CD8-positive, alpha-beta memory T cell (primary cell): ENCODE measurements around the gene EPB41L4B. TPM values are rescaled to one million over a fixed set of nuclear protein-coding genes. Genes with fewer than 3 reads are reported as not detected.
"Not testable (repeated sequence)": the region's sequence is repeated elsewhere in the genome, so short reads cannot be mapped to it uniquely, and the experiment has no call there.

ENCODE experiments used
- CTCF ChIA-PET: fragments of 350-600 bp; sonication (Branson Sonifier 250); formaldehyde crosslinking; loops from one replicate; lab custom pipeline; 2021; ENCODE audit warnings: antibody characterized with exemption; lab: Charles Lee
- POLR2A ChIA-PET: fragments of 350-600 bp; sonication (Branson Sonifier 250); formaldehyde crosslinking; loops from one replicate; lab custom pipeline; 2021; ENCODE audit warnings: antibody characterized with exemption; lab: Charles Lee
- DNase-seq, 5 donors: peaks; one replicate each; pipeline versions ENCODE4 v3.0.0 to v3.0.0-alpha.2; 2020 to 2022; ENCODE audit warnings: mixed read lengths in 1 of 5
- H3K27ac ChIP-seq: one replicate; pipeline ENCODE4 v1.7.0; 2013; ENCODE audit warnings: low read depth, mild to moderate bottlenecking, low read length, moderate library complexity
- H3K27me3 ChIP-seq: 2 replicates; pipeline ENCODE4 v1.7.0; 2013; ENCODE audit warnings: low read length, mild to moderate bottlenecking; ENCODE audit not compliant: insufficient read depth, poor library complexity, severe bottlenecking
- H3K36me3 ChIP-seq: 2 replicates; pipeline ENCODE4 v1.7.0; 2013; ENCODE audit warnings: mild to moderate bottlenecking, low read length, moderate library complexity; ENCODE audit not compliant: insufficient read depth
- H3K4me1 ChIP-seq: 2 replicates; pipeline ENCODE4 v1.7.0; 2013; ENCODE audit warnings: mild to moderate bottlenecking, low read length, moderate library complexity; ENCODE audit not compliant: insufficient read depth
- H3K4me3 ChIP-seq: 2 replicates; pipeline ENCODE4 v1.7.0; 2013; ENCODE audit warnings: mild to moderate bottlenecking, low read length
- H3K9me3 ChIP-seq: 2 replicates; pipeline ENCODE4 v1.7.0; 2013; ENCODE audit warnings: mild to moderate bottlenecking, low read length
- H3K27ac Mint-ChIP-seq, 8 donors: one replicate each; pipeline ENCODE4 v1.8.0; 2020 to 2021; ENCODE audit warnings: mixed read lengths in 8 of 8, mild to moderate bottlenecking in 6 of 8, inconsistent platforms in 3 of 8, moderate library complexity in 3 of 8
- H3K27me3 Mint-ChIP-seq, 2 donors: one replicate each; pipeline ENCODE4 v1.8.0; 2020 to 2021; ENCODE audit warnings: mixed read lengths in 2 of 2, mild to moderate bottlenecking in 1 of 2, moderate library complexity in 1 of 2
- H3K36me3 Mint-ChIP-seq, 3 donors: one replicate each; pipeline ENCODE4 v1.8.0; 2020 to 2021; ENCODE audit warnings: mixed read lengths in 3 of 3, inconsistent platforms in 1 of 3, mild to moderate bottlenecking in 1 of 3
- H3K4me1 Mint-ChIP-seq, 3 donors: one replicate each; pipeline ENCODE4 v1.8.0; 2020 to 2021; ENCODE audit warnings: mixed read lengths in 3 of 3, inconsistent platforms in 1 of 3, mild to moderate bottlenecking in 1 of 3
- H3K4me3 Mint-ChIP-seq, 7 donors: one replicate each; pipeline ENCODE4 v1.8.0; 2020 to 2021; ENCODE audit warnings: mixed read lengths in 7 of 7, mild to moderate bottlenecking in 6 of 7, moderate library complexity in 4 of 7, inconsistent platforms in 2 of 7
- H3K9me3 Mint-ChIP-seq, 5 donors: one replicate each; pipeline ENCODE4 v1.8.0; 2020 to 2022; ENCODE audit warnings: mixed read lengths in 5 of 5, mild to moderate bottlenecking in 3 of 5, moderate library complexity in 2 of 5, inconsistent platforms in 1 of 5
- polyA plus RNA-seq: library from polyadenylated mRNA; unstranded; fragments of 300-500 nt; fragmentation: Illumina TruSeq; gene quantifications from one replicate; pipeline ENCODE4 v1.2.3, GENCODE V29; 2021
- total RNA-seq, 2 experiments: library from RNA; stranded (reverse); gene quantifications; one replicate each; pipeline ENCODE4 v1.2.3, GENCODE V29; 2021

The EPB41L4B gene
- total and polyA plus RNA-seq, 3 experiments from 2014 or later, result 0.35 to 0.44 TPM; not detected in 1

DNA sequence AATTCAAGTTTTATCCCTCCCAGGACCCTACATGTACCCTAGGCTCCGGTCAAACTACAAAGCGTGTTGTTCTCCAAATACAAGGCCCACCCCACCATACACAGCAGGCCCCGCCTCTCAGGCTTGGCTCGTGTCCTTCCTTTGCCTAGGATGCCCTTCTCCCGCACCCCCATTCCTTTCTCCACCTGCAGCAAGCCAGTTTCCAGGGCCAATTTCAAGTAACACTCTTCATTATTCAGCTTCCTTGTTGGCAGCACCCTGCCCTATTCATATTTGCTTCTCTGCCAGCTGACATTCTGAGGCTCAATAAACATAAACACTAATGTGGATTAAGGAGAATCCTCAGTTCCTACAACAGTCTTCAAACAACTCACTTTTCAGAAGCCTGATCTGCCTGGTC is 31.7 kb downstream of the EPB41L4B start:
- H3K27me3 ChIP-seq, result peaks cover 8% of the 10 kb centered on the region
- no peak overlapping the region for H3K4me3 ChIP-seq
- Mint-ChIP-seq H3K4me3 (no peak overlapping the region), H3K9me3 (no peaks in the 10 kb centered on the region), H3K4me1 (no peaks in the 10 kb centered on the region), H3K36me3 (no peaks in the 10 kb centered on the region), H3K27me3 (peaks cover 0 to 7% of the 10 kb centered on the region in 2 donors), H3K27ac (no peak overlapping the region)
- H3K36me3 ChIP-seq, result no peaks in the 10 kb centered on the region
- no peaks in the 10 kb centered on the region for H3K4me1 ChIP-seq
- no peak for DNase-seq
- POLR2A ChIA-PET, result no interaction called here
- CTCF ChIA-PET, result no interaction called here
- H3K27ac ChIP-seq, result no peak overlapping the region
- no peaks in the 10 kb centered on the region for H3K9me3 ChIP-seq

DNA sequence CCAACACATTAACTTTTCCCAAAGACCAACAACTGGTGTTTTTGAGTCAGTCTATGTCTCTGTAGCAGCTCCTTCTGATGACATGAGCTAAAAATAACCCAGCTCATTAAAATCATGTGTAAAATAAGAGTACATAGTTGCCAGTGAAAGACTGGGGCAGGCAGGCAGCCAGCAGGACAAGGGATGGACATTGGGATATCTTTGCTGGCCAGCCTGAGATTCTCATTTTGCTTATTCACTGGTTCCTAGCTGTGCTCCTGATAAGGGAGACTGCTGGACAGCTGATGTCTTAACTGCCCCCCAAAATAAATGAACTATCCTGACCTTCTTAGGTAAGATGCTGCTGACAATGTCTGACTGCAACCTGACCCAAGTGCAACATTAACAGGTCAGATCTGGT is 33.9 kb downstream of the EPB41L4B start:
- no peaks in the 10 kb centered on the region for H3K4me1 ChIP-seq
- POLR2A ChIA-PET, result no interaction called here
- H3K4me3 ChIP-seq, result no peak overlapping the region
- peak overlapping the region in 1 of 8 donors; percentile 51 for H3K27ac Mint-ChIP-seq
- no peaks in the 10 kb centered on the region for H3K36me3 ChIP-seq
- no peaks in the 10 kb centered on the region for H3K9me3 Mint-ChIP-seq
- no peaks in the 10 kb centered on the region for H3K4me1 Mint-ChIP-seq
- CTCF ChIA-PET, result no interaction called here
- H3K9me3 ChIP-seq, result no peaks in the 10 kb centered on the region
- no peak overlapping the region for H3K4me3 Mint-ChIP-seq
- no peak overlapping the region for H3K27ac ChIP-seq
- H3K27me3 Mint-ChIP-seq, result peaks cover 5 to 9% of the 10 kb centered on the region in 2 donors
- no peak for DNase-seq
- no peaks in the 10 kb centered on the region for H3K36me3 Mint-ChIP-seq
- no peaks in the 10 kb centered on the region for H3K27me3 ChIP-seq

DNA sequence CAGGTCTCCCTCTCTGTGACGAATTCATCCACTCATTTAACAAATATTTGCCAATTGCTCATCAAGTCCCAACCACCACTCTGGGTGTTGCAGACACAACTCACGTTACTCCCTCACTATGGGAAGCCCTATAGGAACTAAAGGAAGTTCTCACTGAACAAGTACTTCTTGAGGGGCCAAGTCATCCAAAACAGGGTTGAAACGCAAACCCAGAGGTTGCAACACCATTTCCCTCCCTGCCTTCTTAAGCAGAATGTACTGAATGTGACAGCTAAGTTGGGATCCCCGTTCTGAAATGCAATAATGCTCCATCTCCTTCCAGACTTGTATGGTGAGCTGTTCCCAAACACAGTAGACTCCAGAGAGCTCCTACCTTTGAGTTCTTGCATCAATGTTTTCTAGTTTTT is 34.3 kb downstream of the EPB41L4B start:
- peak overlapping the region in 1 of 8 donors; percentile 36 for H3K27ac Mint-ChIP-seq
- Histone ChIP-seq H3K36me3 (no peaks in the 10 kb centered on the region), H3K4me3 (no peak overlapping the region), H3K27ac (no peak overlapping the region), H3K27me3 (no peaks in the 10 kb centered on the region), H3K4me1 (no peaks in the 10 kb centered on the region), H3K9me3 (no peaks in the 10 kb centered on the region)
- no peak overlapping the region for H3K4me3 Mint-ChIP-seq
- H3K27me3 Mint-ChIP-seq, result peaks cover 5 to 9% of the 10 kb centered on the region in 2 donors
- ChIA-PET CTCF (no interaction called here), POLR2A (no interaction called here)
- no peaks in the 10 kb centered on the region for H3K36me3 Mint-ChIP-seq
- no peaks in the 10 kb centered on the region for H3K9me3 Mint-ChIP-seq
- H3K4me1 Mint-ChIP-seq, result no peaks in the 10 kb centered on the region
- no peak for DNase-seq

DNA sequence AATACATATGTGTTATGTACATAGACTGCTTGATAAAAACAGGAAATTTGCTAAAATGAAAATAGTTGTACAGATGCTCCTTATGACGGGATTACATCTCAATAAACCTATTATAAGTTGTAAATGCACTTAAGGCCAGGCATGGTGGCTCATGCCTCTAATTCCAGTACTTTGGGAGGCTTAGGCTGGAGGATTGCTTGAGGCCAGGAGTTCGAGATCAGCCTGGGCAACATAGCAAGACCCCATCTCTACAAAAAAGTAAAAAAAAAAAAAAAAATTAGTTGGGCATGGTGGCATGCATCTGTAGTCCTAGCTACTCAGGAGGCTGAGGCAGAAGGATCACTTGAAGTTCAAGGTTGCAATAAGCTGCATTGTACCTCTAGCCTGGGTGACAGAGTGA is 37.2 kb downstream of the EPB41L4B start:
- H3K4me3 Mint-ChIP-seq, H3K4me3 ChIP-seq, POLR2A ChIA-PET, H3K4me1 ChIP-seq, H3K27ac Mint-ChIP-seq, H3K9me3 ChIP-seq, DNase-seq, CTCF ChIA-PET, H3K36me3 ChIP-seq, H3K4me1 Mint-ChIP-seq, H3K36me3 Mint-ChIP-seq, H3K27ac ChIP-seq, H3K9me3 Mint-ChIP-seq, H3K27me3 ChIP-seq, H3K27me3 Mint-ChIP-seq: not testable (repeated sequence)

DNA sequence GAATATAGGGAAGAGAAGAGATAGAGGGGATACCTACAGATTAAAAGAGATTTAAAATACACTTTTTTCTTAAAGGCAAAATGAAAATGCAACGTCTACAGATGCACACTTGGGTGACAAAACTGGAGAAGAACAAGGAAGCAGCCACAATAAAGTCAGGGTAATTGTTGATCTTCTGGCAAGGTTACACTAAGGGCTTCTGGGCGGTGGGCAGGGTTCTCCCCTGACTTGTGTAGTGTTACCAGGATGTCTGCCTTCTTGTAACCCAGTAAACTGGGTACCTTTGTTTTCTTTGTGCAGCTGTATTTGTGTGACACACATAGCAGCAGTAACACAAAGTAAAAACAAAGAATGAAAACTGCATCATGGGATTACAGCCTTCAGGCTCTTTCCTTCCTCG is 37.8 kb downstream of the EPB41L4B start:
- POLR2A ChIA-PET, result no interaction called here
- H3K27me3 Mint-ChIP-seq, result peaks cover 4 to 5% of the 10 kb centered on the region in 2 donors
- no peak overlapping the region for H3K4me3 Mint-ChIP-seq
- no peak overlapping the region for H3K27ac Mint-ChIP-seq
- no peaks in the 10 kb centered on the region for H3K9me3 Mint-ChIP-seq
- no peaks in the 10 kb centered on the region for H3K36me3 Mint-ChIP-seq
- H3K36me3 ChIP-seq, result no peaks in the 10 kb centered on the region
- H3K4me3 ChIP-seq, result no peak overlapping the region
- no peaks in the 10 kb centered on the region for H3K9me3 ChIP-seq
- peaks cover 5% of the 10 kb centered on the region for H3K27me3 ChIP-seq
- no peak overlapping the region for H3K27ac ChIP-seq
- H3K4me1 Mint-ChIP-seq, result no peaks in the 10 kb centered on the region
- CTCF ChIA-PET, result no interaction called here
- H3K4me1 ChIP-seq, result no peaks in the 10 kb centered on the region
- DNase-seq, result no peak

DNA sequence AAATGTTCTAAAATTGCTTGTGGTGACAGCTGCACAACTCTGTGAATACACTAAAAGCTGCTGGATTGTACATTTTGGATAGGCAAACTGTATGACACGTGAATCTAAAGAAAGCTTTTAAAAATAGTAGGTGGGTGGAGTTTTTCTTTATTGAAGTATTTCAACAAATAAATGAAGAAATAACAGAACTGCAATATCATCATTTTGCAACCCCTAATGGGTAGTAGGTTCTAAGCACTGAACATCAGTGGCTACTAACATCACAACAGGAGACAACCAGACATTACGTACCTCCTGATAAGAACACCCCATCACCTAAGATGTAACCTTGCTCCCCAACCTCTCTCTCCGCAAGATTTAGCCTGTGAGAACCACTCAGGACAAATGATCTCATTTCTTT is 38.6 kb downstream of the EPB41L4B start:
- Histone ChIP-seq H3K9me3 (no peaks in the 10 kb centered on the region), H3K27me3 (peaks cover 5% of the 10 kb centered on the region), H3K4me1 (no peaks in the 10 kb centered on the region), H3K36me3 (no peaks in the 10 kb centered on the region), H3K4me3 (no peak overlapping the region), H3K27ac (no peak overlapping the region)
- Mint-ChIP-seq H3K9me3 (peaks cover 0 to 1% (median 0%) of the 10 kb centered on the region in 5 donors), H3K4me1 (no peaks in the 10 kb centered on the region), H3K36me3 (no peaks in the 10 kb centered on the region), H3K4me3 (no peak overlapping the region), H3K27me3 (peaks cover 8 to 11% of the 10 kb centered on the region in 2 donors), H3K27ac (no peak overlapping the region)
- DNase-seq, result no peak
- POLR2A ChIA-PET, result no interaction called here
- CTCF ChIA-PET, result no interaction called here

DNA sequence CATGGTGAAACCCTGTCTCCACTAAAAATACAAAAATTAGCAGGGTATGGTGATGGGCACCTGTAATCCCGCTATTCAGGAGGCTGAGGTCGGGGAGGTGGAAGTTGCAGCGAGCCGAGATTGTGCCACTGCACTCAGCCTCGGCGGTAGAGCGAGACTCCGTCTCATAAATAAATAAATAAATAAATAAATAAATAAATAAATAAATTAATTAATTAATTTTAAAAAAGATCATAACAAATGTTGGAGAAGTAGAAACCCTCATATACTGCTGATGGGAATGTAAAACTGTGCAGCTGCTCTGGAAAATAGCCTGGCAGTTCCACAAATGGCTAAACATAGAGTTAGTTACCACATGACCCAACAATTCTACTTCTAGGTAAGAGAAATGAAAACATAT is 39.3 kb downstream of the EPB41L4B start:
- peaks cover 8 to 18% of the 10 kb centered on the region in 2 donors for H3K27me3 Mint-ChIP-seq

DNA sequence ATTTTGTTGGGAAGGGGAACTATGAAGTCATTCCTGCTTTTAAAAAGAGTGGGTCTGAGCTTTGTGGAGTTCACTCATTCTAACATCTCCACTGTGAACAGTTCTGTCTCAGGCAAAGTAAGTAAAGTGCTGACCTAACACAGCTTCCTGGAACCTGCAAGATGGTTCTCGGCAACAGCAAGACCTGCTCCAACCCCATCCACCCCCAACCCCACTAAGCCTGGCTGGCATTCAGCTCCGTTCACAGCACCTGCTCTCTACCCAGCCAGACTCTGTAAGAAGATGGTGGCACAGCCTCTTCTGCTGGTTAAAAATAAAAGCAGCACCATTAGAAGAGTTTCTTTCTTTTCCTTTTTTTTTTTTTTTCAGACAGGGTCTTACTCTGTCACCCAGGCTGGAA is 42.0 kb downstream of the EPB41L4B start:
- Mint-ChIP-seq H3K4me1 (no peaks in the 10 kb centered on the region), H3K4me3 (no peak overlapping the region), H3K9me3 (peaks cover 0 to 1% (median 0%) of the 10 kb centered on the region in 5 donors), H3K27me3 (peaks cover 9 to 26% of the 10 kb centered on the region in 2 donors), H3K27ac (no peak overlapping the region), H3K36me3 (no peaks in the 10 kb centered on the region)
- no peak for DNase-seq
- ChIA-PET CTCF (interaction anchor here (1.0 kb wide), 1 partner anchor 11 kb away, joined by 3 read pairs; no protein-coding TSS in a partner anchor), POLR2A (no interaction called here)
- no peak overlapping the region for H3K4me3 ChIP-seq
- no peak overlapping the region for H3K27ac ChIP-seq
- H3K4me1 ChIP-seq, result no peaks in the 10 kb centered on the region
- no peaks in the 10 kb centered on the region for H3K9me3 ChIP-seq
- no peaks in the 10 kb centered on the region for H3K36me3 ChIP-seq
- H3K27me3 ChIP-seq, result peaks cover 5% of the 10 kb centered on the region

More for the DNA sequence above, 39.3 kb downstream of the EPB41L4B start:
- ChIA-PET CTCF (no interaction called here), POLR2A (no interaction called here)
- Mint-ChIP-seq H3K4me3 (no peak overlapping the region), H3K27ac (no peak overlapping the region), H3K4me1 (no peaks in the 10 kb centered on the region), H3K9me3 (peaks cover 0 to 1% (median 0%) of the 10 kb centered on the region in 5 donors), H3K36me3 (no peaks in the 10 kb centered on the region)
- no peaks in the 10 kb centered on the region for H3K4me1 ChIP-seq
- H3K4me3 ChIP-seq, result no peak overlapping the region
- H3K27me3 ChIP-seq, result peaks cover 5% of the 10 kb centered on the region
- DNase-seq, result no peak
- no peak overlapping the region for H3K27ac ChIP-seq
- no peaks in the 10 kb centered on the region for H3K36me3 ChIP-seq
- H3K9me3 ChIP-seq, result no peaks in the 10 kb centered on the region
